ENCODE results near the gene KCTD16. TPM values are rescaled to one million over a fixed set of nuclear protein-coding genes. Genes with fewer than 3 reads are reported as not detected.

KCTD16 gene
- total and polyA plus RNA-seq, 12 donors: 0.04 to 2.1 (median 0.48) TPM; not detected in 1

GRCh38 chr5:144393641-144394435 lies 223.2 kb downstream of the KCTD16 start:
- no peak overlapping the region for H3K27ac ChIP-seq
- intact Hi-C loops (cut with DNase I): no loop called here
- DNase-seq: no peak
- no peaks in the 10 kb centered on the region for H3K4me1 ChIP-seq (replicated peaks in 1 of 2)
- H3K9me3 ChIP-seq (replicated peaks in 1 of 3): no peaks in the 10 kb centered on the region
- H3K4me3 ChIP-seq: no peak overlapping the region
- no peak for TF ChIP-seq CTCF (IDR thresholded peaks at IDR 0.05)
- no peak for TF ChIP-seq POLR2A (IDR thresholded peaks at IDR 0.05)
- no peaks in the 10 kb centered on the region for H3K36me3 ChIP-seq (replicated peaks in 1 of 2)
- 67 to 83% (median 78%) methylated on average over 4 of the region's 4 CpGs for WGBS, 4 donors
- H3K27me3 ChIP-seq: peaks cover 3% of the 10 kb centered on the region

GRCh38 chr5:144395704-144396103 lies 225.0 kb downstream of the KCTD16 start:
- intact Hi-C loops (cut with DNase I): no loop called here
- Histone ChIP-seq H3K36me3 (replicated peaks in 1 of 2) (no peaks in the 10 kb centered on the region), H3K9me3 (replicated peaks in 1 of 3) (no peaks in the 10 kb centered on the region), H3K4me1 (replicated peaks in 1 of 2) (no peaks in the 10 kb centered on the region), H3K27ac (no peak overlapping the region), H3K4me3 (no peak overlapping the region), H3K27me3 (peaks cover 3% of the 10 kb centered on the region)
- no peak for DNase-seq
- WGBS, 4 donors: 20 to 28% (median 24%) methylated on average over 1 of the region's 1 CpG
- no peak for TF ChIP-seq CTCF (IDR thresholded peaks at IDR 0.05)
- TF ChIP-seq POLR2A (IDR thresholded peaks at IDR 0.05): no peak

GRCh38 chr5:144403058-144403457 lies 232.4 kb downstream of the KCTD16 start:
- H3K27ac ChIP-seq: no peak overlapping the region
- TF ChIP-seq CTCF (IDR thresholded peaks at IDR 0.05) (no peak), POLR2A (IDR thresholded peaks at IDR 0.05) (no peak)
- no peak for DNase-seq
- no peaks in the 10 kb centered on the region for H3K4me1 ChIP-seq (replicated peaks in 1 of 2)
- H3K4me3 ChIP-seq: no peak overlapping the region
- no peaks in the 10 kb centered on the region for H3K9me3 ChIP-seq (replicated peaks in 1 of 3)
- 78 to 90% (median 82%) methylated on average over 2 of the region's 2 CpGs for WGBS, 4 donors
- peaks cover 3% of the 10 kb centered on the region for H3K27me3 ChIP-seq
- intact Hi-C loops (cut with DNase I): no loop called here
- H3K36me3 ChIP-seq (replicated peaks in 1 of 2): no peaks in the 10 kb centered on the region

GRCh38 chr5:144403817-144404420 lies 233.2 kb downstream of the KCTD16 start:
- no peak for TF ChIP-seq POLR2A (IDR thresholded peaks at IDR 0.05)
- TF ChIP-seq CTCF (IDR thresholded peaks at IDR 0.05): no peak
- DNase-seq: no peak
- no peak overlapping the region for H3K4me3 ChIP-seq
- H3K4me1 ChIP-seq (replicated peaks in 1 of 2): no peaks in the 10 kb centered on the region
- intact Hi-C loops (cut with DNase I): no loop called here
- H3K9me3 ChIP-seq (replicated peaks in 1 of 3): no peaks in the 10 kb centered on the region
- 80 to 90% (median 84%) methylated on average over 4 of the region's 4 CpGs for WGBS, 4 donors
- H3K36me3 ChIP-seq (replicated peaks in 1 of 2): no peaks in the 10 kb centered on the region
- no peaks in the 10 kb centered on the region for H3K27me3 ChIP-seq
- no peak overlapping the region for H3K27ac ChIP-seq
